Measurements from ENCODE around the gene PTPDC1. TPM values are rescaled to one million over a fixed set of nuclear protein-coding genes. Genes with fewer than 3 reads are reported as not detected.

The PTPDC1 gene
- total RNA-seq, 4 donors from 2014 or later = 15.4 to 21.6 (median 17.8) TPM

DNA sequence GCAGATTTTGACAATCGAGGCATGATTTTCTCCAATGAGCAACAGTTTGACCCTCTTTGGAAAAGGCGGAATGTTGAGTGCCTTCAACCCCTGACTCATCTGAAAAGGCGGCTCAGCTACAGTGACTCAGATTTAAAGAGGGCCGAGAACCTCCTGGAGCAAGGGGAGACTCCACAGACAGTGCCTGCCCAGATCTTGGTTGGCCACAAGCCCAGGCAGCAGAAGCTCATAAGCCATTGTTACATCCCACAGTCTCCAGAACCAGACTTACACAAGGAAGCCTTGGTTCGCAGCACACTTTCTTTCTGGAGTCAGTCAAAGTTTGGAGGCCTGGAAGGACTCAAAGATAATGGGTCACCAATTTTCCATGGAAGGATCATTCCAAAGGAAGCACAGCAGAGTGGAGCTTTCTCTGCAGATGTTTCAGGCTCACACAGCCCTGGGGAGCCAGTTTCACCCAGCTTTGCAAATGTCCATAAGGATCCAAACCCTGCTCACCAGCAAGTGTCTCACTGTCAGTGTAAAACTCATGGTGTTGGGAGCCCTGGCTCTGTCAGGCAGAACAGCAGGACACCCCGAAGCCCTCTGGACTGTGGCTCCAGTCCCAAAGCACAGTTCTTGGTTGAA is 13.6 kb downstream of the PTPDC1 start:
- no peaks in the 10 kb centered on the region for H3K27me3 ChIP-seq
- TF ChIP-seq POLR2AphosphoS5 (IDR thresholded peaks at IDR 0.05) (no peak), POLR2A (IDR thresholded peaks at IDR 0.05; ENCODE audit: low read depth) (no peak), EP300 (IDR thresholded peaks at IDR 0.05) (no peak), CTCF (IDR thresholded peaks at IDR 0.05) (no peak)
- no peaks in the 10 kb centered on the region for H3K4me1 ChIP-seq
- H3K36me3 ChIP-seq = peaks cover 3 to 38% (median 23%) of the 10 kb centered on the region in 4 donors
- no peak overlapping the region for H3K4me3 ChIP-seq
- no peak overlapping the region for H3K27ac ChIP-seq (replicated peaks in 1 of 4)
- DNase-seq (ENCODE audit: extremely low spot score) = peak; percentile 60
- H3K9me3 ChIP-seq = no peaks in the 10 kb centered on the region
- 69% methylated on average over 4 of the region's 6 CpGs for WGBS
- intact Hi-C loops (cut with DNase I) = no loop called here

GRCh38 chr9:94100152-94100879 is 16.1 kb downstream of the PTPDC1 start:
- H3K27ac ChIP-seq (replicated peaks in 1 of 4) = no peak overlapping the region
- no peak overlapping the region for H3K4me3 ChIP-seq
- DNase-seq (ENCODE audit: extremely low spot score) = no peak
- no peaks in the 10 kb centered on the region for H3K9me3 ChIP-seq
- TF ChIP-seq POLR2A (IDR thresholded peaks at IDR 0.05; ENCODE audit: low read depth) (no peak), EP300 (IDR thresholded peaks at IDR 0.05) (no peak), POLR2AphosphoS5 (IDR thresholded peaks at IDR 0.05) (no peak), CTCF (IDR thresholded peaks at IDR 0.05) (no peak)
- WGBS = 75% methylated on average over 2 of the region's 2 CpGs
- no peaks in the 10 kb centered on the region for H3K27me3 ChIP-seq
- no peaks in the 10 kb centered on the region for H3K4me1 ChIP-seq
- peaks cover 3 to 35% (median 22%) of the 10 kb centered on the region in 4 donors for H3K36me3 ChIP-seq
- intact Hi-C loops (cut with DNase I) = no loop called here

DNA sequence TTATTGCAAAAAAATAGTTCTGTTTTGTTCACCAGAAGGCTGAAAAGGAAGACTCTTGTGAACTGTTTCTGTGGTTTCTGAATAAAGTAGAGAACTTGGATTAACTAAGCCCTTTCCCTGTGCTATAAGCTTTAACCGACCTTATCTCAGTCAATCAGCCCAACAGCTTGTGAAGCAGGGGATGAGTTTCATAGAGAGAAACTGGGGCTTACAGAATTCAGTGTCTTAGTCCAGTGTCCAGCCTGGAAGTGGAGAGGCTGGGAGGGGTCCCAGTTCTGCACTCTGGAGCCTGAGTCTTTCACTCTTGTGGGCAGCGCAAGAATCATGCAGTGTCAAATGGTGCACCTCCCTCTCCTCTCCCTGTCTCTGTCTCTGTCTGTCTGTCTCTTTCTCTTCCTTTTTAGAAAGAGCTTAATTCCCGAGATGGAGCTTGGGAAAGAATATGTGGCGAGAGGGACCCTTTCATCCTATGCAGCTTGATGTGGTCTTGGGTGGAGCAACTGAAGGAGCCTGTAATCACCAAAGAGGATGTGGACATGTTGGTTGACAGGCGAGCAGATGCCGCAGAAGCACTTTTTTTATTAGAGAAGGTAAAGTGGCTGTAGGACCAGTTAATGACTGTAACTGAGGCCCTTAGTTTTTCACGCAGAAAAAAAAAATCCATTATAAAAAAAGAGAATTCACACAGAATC is 17.0 kb downstream of the PTPDC1 start:
- Histone ChIP-seq H3K9me3 (no peaks in the 10 kb centered on the region), H3K36me3 (peaks cover under 1 to 28% (median 15%) of the 10 kb centered on the region in 4 donors), H3K27ac (replicated peaks in 1 of 4) (no peak overlapping the region), H3K27me3 (no peaks in the 10 kb centered on the region), H3K4me3 (no peak overlapping the region), H3K4me1 (no peaks in the 10 kb centered on the region)
- TF ChIP-seq CTCF (IDR thresholded peaks at IDR 0.05) (no peak), POLR2AphosphoS5 (IDR thresholded peaks at IDR 0.05) (no peak), EP300 (IDR thresholded peaks at IDR 0.05) (no peak), POLR2A (IDR thresholded peaks at IDR 0.05; ENCODE audit: low read depth) (no peak)
- DNase-seq (ENCODE audit: extremely low spot score) = no peak
- 89% methylated on average over 7 of the region's 7 CpGs for WGBS
- intact Hi-C loops (cut with DNase I) = no loop called here

DNA sequence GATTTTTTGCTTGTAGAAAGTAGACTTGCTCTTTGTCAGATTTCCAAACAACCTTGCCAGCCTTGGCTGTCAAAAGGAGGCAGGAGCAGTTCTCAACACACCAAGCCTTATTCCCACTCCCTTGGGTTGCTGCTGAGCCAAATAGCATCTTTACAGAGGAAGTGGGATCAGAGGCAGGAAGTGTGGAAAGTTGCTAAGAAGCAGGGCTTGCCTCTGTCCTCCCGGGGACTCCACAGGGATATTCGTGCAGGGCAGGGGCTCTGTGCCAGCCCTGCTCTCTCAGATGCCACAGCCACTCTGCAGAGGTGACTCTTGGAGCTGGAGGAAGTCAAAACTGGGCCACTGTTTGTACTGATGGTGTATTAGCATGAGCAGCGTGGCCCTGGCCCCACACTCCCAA is 24.3 kb downstream of the PTPDC1 start:
- H3K36me3 ChIP-seq = no peaks in the 10 kb centered on the region
- TF ChIP-seq POLR2AphosphoS5 (IDR thresholded peaks at IDR 0.05) (peak; percentile 27 to 38), POLR2A (IDR thresholded peaks at IDR 0.05; ENCODE audit: low read depth) (no peak), CTCF (IDR thresholded peaks at IDR 0.05) (no peak), EP300 (IDR thresholded peaks at IDR 0.05) (no peak)
- H3K4me3 ChIP-seq = no peak overlapping the region
- H3K27ac ChIP-seq (replicated peaks in 1 of 4) = peak overlapping the region; percentile 36 to 58 (median 47)
- no peak for DNase-seq (ENCODE audit: extremely low spot score)
- no peaks in the 10 kb centered on the region for H3K27me3 ChIP-seq
- peaks cover 11 to 22% (median 15%) of the 10 kb centered on the region in 4 donors for H3K4me1 ChIP-seq
- intact Hi-C loops (cut with DNase I) = no loop called here
- H3K9me3 ChIP-seq = no peaks in the 10 kb centered on the region
- WGBS = 33% methylated on average over 3 of the region's 3 CpGs
